ENCODE results near the gene HMGN2.

GRCh38 chr1:26524181-26524580, 51.9 kb downstream of the HMGN2 start:
- TF ChIP-seq CTCF (IDR thresholded peaks at IDR 0.05; ENCODE audit: insufficient read depth, low read length, poor library complexity, severe bottlenecking) (no peak), EZH2phosphoT487 (conservative IDR thresholded peaks at IDR 0.05; ENCODE audit: low read length) (no peak)

Data from SU-DHL-6 (cell line).